Measurements from ENCODE around the gene CYBRD1. TPM values are rescaled to one million over a fixed set of nuclear protein-coding genes. Genes with fewer than 3 reads are reported as not detected.

CYBRD1 gene
- total RNA-seq, 1 experiment from 2014 or later: 7.9 TPM

- TF ChIP-seq ZNF425 (CRISPR knock-in tag; conservative IDR thresholded peaks at IDR 0.05) (no peak), AR (CRISPR knock-in tag; IDR thresholded peaks at IDR 0.05) (no peak)
Observed at GRCh38 chr2:171515672-171516298, 6.5 kb upstream of the CYBRD1 start (continued).

DNA sequence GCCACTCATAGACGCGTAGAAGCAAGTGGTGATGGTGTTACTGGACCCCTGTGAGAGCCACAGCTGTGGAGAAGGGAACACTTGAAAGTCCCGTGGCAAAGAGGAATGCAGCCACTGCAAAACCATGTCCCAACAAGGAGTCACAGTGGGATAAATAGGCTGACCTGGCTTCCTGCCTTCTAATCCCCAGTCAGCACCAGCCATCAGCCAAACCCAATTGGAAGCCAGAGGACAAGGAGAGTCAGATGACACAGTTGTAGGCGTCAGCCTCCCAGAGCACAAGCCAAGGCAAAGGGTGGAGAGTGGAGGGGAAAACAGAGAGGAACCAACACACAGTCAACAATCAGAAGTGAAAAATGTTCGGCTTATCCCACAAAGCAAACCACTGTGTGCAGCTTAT lies 5.5 kb upstream of the CYBRD1 start:
- no peaks in the 10 kb centered on the region; the same call in 1 of the 2 replicates for H3K36me3 Mint-ChIP-seq
- H3K9me3 Mint-ChIP-seq: peaks cover 6% of the 10 kb centered on the region; the same call in 1 of the 2 replicates
- ATAC-seq: no peak
- ChIA-PET POLR2A (no interaction called here), CTCF (no interaction called here)
- no peak overlapping the region for H3K27ac Mint-ChIP-seq
- no peaks in the 10 kb centered on the region; the same call in 1 of the 2 replicates for H3K27me3 Mint-ChIP-seq (ENCODE audit: low read depth)
- no peak overlapping the region for H3K4me3 Mint-ChIP-seq
- DNase-seq (ENCODE audit: low spot score): no peak
- TF ChIP-seq IRF2 (CRISPR knock-in tag; IDR thresholded peaks at IDR 0.05; ENCODE audit: borderline replicate concordance, low read depth) (no peak), FOXJ3 (CRISPR knock-in tag; IDR thresholded peaks at IDR 0.05; ENCODE audit: borderline replicate concordance) (no peak)
- peaks cover 28% of the 10 kb centered on the region for H3K4me1 Mint-ChIP-seq

DNA sequence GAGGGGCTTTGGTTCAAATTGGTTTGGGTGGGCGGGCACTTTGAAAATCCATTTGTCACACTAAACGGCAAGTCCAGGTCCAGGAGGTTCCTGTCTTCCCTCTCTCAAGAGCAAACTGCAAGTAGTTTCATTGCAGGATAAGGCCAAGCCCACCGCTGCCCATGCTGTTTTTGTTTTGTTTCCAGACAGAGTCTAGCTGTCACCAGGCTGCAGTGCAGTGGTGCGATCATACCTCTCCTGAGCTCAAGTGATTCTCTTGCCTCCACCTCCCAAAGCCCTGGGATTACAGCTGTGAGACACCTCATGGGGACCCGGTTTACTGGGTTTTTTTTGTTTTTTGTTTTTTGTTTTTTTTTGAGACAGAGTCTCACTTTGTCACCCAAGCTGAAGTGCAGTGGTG lies 1.8 kb upstream of the CYBRD1 start:
- DNase-seq (ENCODE audit: low spot score) (no peak), ATAC-seq (no peak)
- H3K27ac Mint-ChIP-seq: no peak overlapping the region
- ChIA-PET POLR2A (interaction anchor here (1.0 to 1.3 kb wide), 2 partner anchors 35 to 87 kb away, joined by 3 to 4 read pairs; partner anchors contain the start of genes DCAF17 and METTL8), CTCF (interaction anchor here (1.1 to 1.5 kb wide), 3 partner anchors 9 to 87 kb away, joined by 3 to 5 read pairs (median 4); partner anchors contain the start of genes DCAF17 and METTL8)
- no peaks in the 10 kb centered on the region; the same call in 1 of the 2 replicates for H3K36me3 Mint-ChIP-seq
- no peak overlapping the region for H3K4me3 Mint-ChIP-seq
- TF ChIP-seq ZNF263 (CRISPR knock-in tag; IDR thresholded peaks at IDR 0.05; ENCODE audit: low read depth) (no peak), GABPB1 (CRISPR knock-in tag; IDR thresholded peaks at IDR 0.05) (no peak), ZNF232 (CRISPR knock-in tag; IDR thresholded peaks at IDR 0.05) (no peak), ATF6 (CRISPR knock-in tag; IDR thresholded peaks at IDR 0.05) (no peak), KAT7 (CRISPR knock-in tag; IDR thresholded peaks at IDR 0.05; ENCODE audit: borderline replicate concordance) (no peak)
- H3K27me3 Mint-ChIP-seq (ENCODE audit: low read depth): no peaks in the 10 kb centered on the region; the same call in 1 of the 2 replicates
- peaks cover 29% of the 10 kb centered on the region for H3K4me1 Mint-ChIP-seq
- peaks cover 6% of the 10 kb centered on the region; the same call in 1 of the 2 replicates for H3K9me3 Mint-ChIP-seq

GRCh38 chr2:171521361-171522051 lies 768 bp upstream of the CYBRD1 start:
- CTCF ChIA-PET: interaction anchor here (1.1 to 1.5 kb wide), 3 partner anchors 8 to 21 kb away, joined by 4 to 5 read pairs (median 5); no protein-coding TSS in a partner anchor
- ATAC-seq: no peak
- peak overlapping the region; percentile 40; the same call in 1 of the 2 replicates for H3K27ac Mint-ChIP-seq
- TF ChIP-seq TEAD4 (CRISPR knock-in tag; IDR thresholded peaks at IDR 0.05): no peak
- no peak for TF ChIP-seq PRRX2 (CRISPR knock-in tag; IDR thresholded peaks at IDR 0.05)
- no peak for TF ChIP-seq IRF2 (CRISPR knock-in tag; IDR thresholded peaks at IDR 0.05; ENCODE audit: borderline replicate concordance, low read depth)
- no peak for TF ChIP-seq NFATC4 (CRISPR knock-in tag; IDR thresholded peaks at IDR 0.05)
- TF ChIP-seq USF1 (CRISPR knock-in tag; IDR thresholded peaks at IDR 0.05): no peak
- no peak for TF ChIP-seq ZNF396 (CRISPR knock-in tag; IDR thresholded peaks at IDR 0.05; ENCODE audit: borderline replicate concordance)
- TF ChIP-seq ZBTB21 (CRISPR knock-in tag; IDR thresholded peaks at IDR 0.05; ENCODE audit: borderline replicate concordance): no peak
- TF ChIP-seq SOX15 (CRISPR knock-in tag; IDR thresholded peaks at IDR 0.05): no peak
- TF ChIP-seq, protein P1, sequence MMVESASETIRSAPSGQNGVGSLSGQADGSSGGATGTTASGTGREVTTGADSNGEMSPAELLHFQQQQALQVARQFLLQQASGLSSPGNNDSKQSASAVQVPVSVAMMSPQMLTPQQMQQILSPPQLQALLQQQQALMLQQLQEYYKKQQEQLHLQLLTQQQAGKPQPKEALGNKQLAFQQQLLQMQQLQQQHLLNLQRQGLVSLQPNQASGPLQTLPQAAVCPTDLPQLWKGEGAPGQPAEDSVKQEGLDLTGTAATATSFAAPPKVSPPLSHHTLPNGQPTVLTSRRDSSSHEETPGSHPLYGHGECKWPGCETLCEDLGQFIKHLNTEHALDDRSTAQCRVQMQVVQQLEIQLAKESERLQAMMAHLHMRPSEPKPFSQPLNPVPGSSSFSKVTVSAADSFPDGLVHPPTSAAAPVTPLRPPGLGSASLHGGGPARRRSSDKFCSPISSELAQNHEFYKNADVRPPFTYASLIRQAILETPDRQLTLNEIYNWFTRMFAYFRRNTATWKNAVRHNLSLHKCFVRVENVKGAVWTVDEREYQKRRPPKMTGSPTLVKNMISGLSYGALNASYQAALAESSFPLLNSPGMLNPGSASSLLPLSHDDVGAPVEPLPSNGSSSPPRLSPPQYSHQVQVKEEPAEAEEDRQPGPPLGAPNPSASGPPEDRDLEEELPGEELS (CRISPR knock-in tag; IDR thresholded peaks at IDR 0.05): no peak
- TF ChIP-seq TEAD1 (CRISPR knock-in tag; IDR thresholded peaks at IDR 0.05): no peak

More at GRCh38 chr2:171521361-171522051, 768 bp upstream of the CYBRD1 start:
- Mint-ChIP-seq H3K4me3 (peak overlapping the region; percentile 90), H3K27me3 (ENCODE audit: low read depth) (no peaks in the 10 kb centered on the region; the same call in 1 of the 2 replicates), H3K9me3 (peaks cover 4% of the 10 kb centered on the region; the same call in 1 of the 2 replicates), H3K4me1 (peaks cover 25% of the 10 kb centered on the region), H3K36me3 (no peaks in the 10 kb centered on the region; the same call in 1 of the 2 replicates)
- DNase-seq (ENCODE audit: low spot score): no peak
- POLR2A ChIA-PET: interaction anchor here (0.6 to 1.5 kb wide), 6 partner anchors 10 to 650 kb away, joined by 3 to 4 read pairs (median 4); no protein-coding TSS in a partner anchor

Measured in WTC11 (cell line).